DND-41 (cell line): Measurements from ENCODE around the gene HTRA3.

Source experiments
- ATAC-seq: fragments of 200-7000 bp; cut with Tn5 transposase; 3 replicates; pipeline ENCODE4 v1.9.1; 2021; ENCODE audit warnings: low read depth; ENCODE audit not compliant: insufficient read depth
- DNase-seq: peaks from one replicate; pipeline ENCODE4 v3.0.0-alpha.2; 2020
- H2AFZ ChIP-seq: 2 replicates; pipeline ENCODE4 v1.6.0; 2012; ENCODE audit warnings: low read depth, low read length
- H3K27ac ChIP-seq: 2 replicates; pipeline ENCODE4 v1.5.1; 2012; ENCODE audit warnings: low read length, inconsistent platforms
- H3K27me3 ChIP-seq: fragments of 200-600 bp; sonication (generic); 2 replicates; pipeline ENCODE4 v1.6.0; 2012; ENCODE audit warnings: low read length, mild to moderate bottlenecking, inconsistent platforms; ENCODE audit not compliant: insufficient read depth, poor library complexity
- H3K36me3 ChIP-seq: 2 replicates; pipeline ENCODE4 v1.5.1; 2012; ENCODE audit warnings: low read length, inconsistent platforms; ENCODE audit not compliant: insufficient read depth
- H3K4me1 ChIP-seq: 2 replicates; pipeline ENCODE4 v1.5.1; 2012; ENCODE audit warnings: mild to moderate bottlenecking, low read length; ENCODE audit not compliant: insufficient read depth
- H3K4me2 ChIP-seq: 2 replicates; pipeline ENCODE4 v1.6.0; 2012; ENCODE audit warnings: mild to moderate bottlenecking, moderate library complexity, low read length, inconsistent platforms; ENCODE audit not compliant: insufficient read depth
- H3K4me3 ChIP-seq, 2 experiments: fragments of 200-600 bp in 1 of 2; shearing (Covaris generic) in 1 of 2; 2 replicates each; pipeline ENCODE4 v1.5.1; 2012 to 2016; ENCODE audit warnings: inconsistent platforms in 2 of 2, low read length in 2 of 2, mild to moderate bottlenecking in 2 of 2, low read depth in 1 of 2, moderate library complexity in 1 of 2
- H3K79me2 ChIP-seq: 2 replicates; pipeline ENCODE4 v1.6.0; 2012; ENCODE audit warnings: low read length, inconsistent platforms; ENCODE audit not compliant: insufficient read depth
- H3K9ac ChIP-seq: 2 replicates; pipeline ENCODE4 v1.6.0; 2012; ENCODE audit warnings: low read depth, mild to moderate bottlenecking, inconsistent platforms, low read length, moderate library complexity
- H3K9me3 ChIP-seq: 2 replicates; pipeline ENCODE4 v1.5.1; 2012; ENCODE audit warnings: low read length, moderate library complexity, mild to moderate bottlenecking, inconsistent platforms; ENCODE audit not compliant: insufficient read depth, severe bottlenecking
- H4K20me1 ChIP-seq: 2 replicates; pipeline ENCODE4 v1.6.0; 2012; ENCODE audit warnings: low read length; ENCODE audit not compliant: insufficient read depth
- CTCF ChIP-seq: IDR thresholded peaks from 2 replicates; pipeline ENCODE4 v1.5.1; 2012; ENCODE audit warnings: borderline replicate concordance, low read length, moderate library complexity, mild to moderate bottlenecking; ENCODE audit not compliant: poor library complexity, severe bottlenecking; ENCODE audit errors: extremely low read depth
- EZH2 ChIP-seq: IDR thresholded peaks from 3 replicates; pipeline ENCODE4 v1.6.1; 2012; ENCODE audit warnings: borderline replicate concordance, low read depth, mild to moderate bottlenecking, moderate library complexity, low read length, inconsistent platforms; ENCODE audit not compliant: severe bottlenecking

The HTRA3 gene

GRCh38 chr4:8318509-8318908, 49.0 kb downstream of the HTRA3 start:
- H3K9ac ChIP-seq, result no peak overlapping the region

GRCh38 chr4:8319061-8319460, 49.5 kb downstream of the HTRA3 start:
- Histone ChIP-seq H3K27me3 (no peaks in the 10 kb centered on the region), H3K9ac (no peak overlapping the region), H3K79me2 (no peaks in the 10 kb centered on the region), H3K36me3 (no peaks in the 10 kb centered on the region), H4K20me1 (no peaks in the 10 kb centered on the region), H3K4me2 (no peak overlapping the region), H2AFZ (no peak overlapping the region), H3K4me3 (no peak overlapping the region), H3K9me3 (no peaks in the 10 kb centered on the region), H3K4me1 (0 out of 2 replicates have a peak, but pooled peaks cover 5% of the 10 kb centered on the region), H3K27ac (no peak overlapping the region)
- TF ChIP-seq EZH2 (no peak), CTCF (no peak)
- DNase-seq (no peak), ATAC-seq (no peak)

More at GRCh38 chr4:8318509-8318908, 49.0 kb downstream of the HTRA3 start:
- Histone ChIP-seq H4K20me1 (no peaks in the 10 kb centered on the region), H3K27ac (no peak overlapping the region), H3K79me2 (no peaks in the 10 kb centered on the region), H3K4me1 (0 out of 2 replicates have a peak, but pooled peaks cover 5% of the 10 kb centered on the region), H2AFZ (no peak overlapping the region), H3K4me2 (no peak overlapping the region), H3K36me3 (no peaks in the 10 kb centered on the region), H3K9me3 (no peaks in the 10 kb centered on the region), H3K4me3 (no peak overlapping the region), H3K27me3 (no peaks in the 10 kb centered on the region)
- no peak for ATAC-seq
- DNase-seq, result no peak
- no peak for TF ChIP-seq EZH2
- TF ChIP-seq CTCF, result no peak

- H2AFZ ChIP-seq, result no peak overlapping the region
- DNase-seq, result no peak
- H3K4me3 ChIP-seq, result no peak overlapping the region
- H3K27me3 ChIP-seq, result no peaks in the 10 kb centered on the region
- H3K9ac ChIP-seq, result no peak overlapping the region
- no peak overlapping the region for H3K4me2 ChIP-seq
- no peaks in the 10 kb centered on the region for H3K36me3 ChIP-seq
- H3K9me3 ChIP-seq, result no peaks in the 10 kb centered on the region
- no peak for TF ChIP-seq CTCF
- no peak for TF ChIP-seq EZH2
- 0 out of 2 replicates have a peak, but pooled peaks cover 5% of the 10 kb centered on the region for H3K4me1 ChIP-seq
- no peak for ATAC-seq
- no peaks in the 10 kb centered on the region for H3K79me2 ChIP-seq
- no peak overlapping the region for H3K27ac ChIP-seq
- H4K20me1 ChIP-seq, result no peaks in the 10 kb centered on the region
These were observed 50.3 kb downstream of the HTRA3 start for GRCh38 chr4:8319731-8320385.
